B cell (primary cell): ENCODE results near the gene MICU1.

Source experiments
- EZH2 ChIP-seq: IDR thresholded peaks from 2 replicates; pipeline ENCODE4 v1.6.1; 2012; ENCODE audit warnings: borderline replicate concordance, low read depth, mild to moderate bottlenecking, moderate library complexity, low read length; ENCODE audit not compliant: insufficient read depth, poor library complexity, severe bottlenecking
- TF ChIP-seq, protein P1 (sequence below): fragments of 200-600 bp; IDR thresholded peaks from one replicate; pipeline ENCODE4 v1.8.0; 2022; ENCODE audit warnings: antibody characterized with exemption, mild to moderate bottlenecking

- TF ChIP-seq, protein P1, sequence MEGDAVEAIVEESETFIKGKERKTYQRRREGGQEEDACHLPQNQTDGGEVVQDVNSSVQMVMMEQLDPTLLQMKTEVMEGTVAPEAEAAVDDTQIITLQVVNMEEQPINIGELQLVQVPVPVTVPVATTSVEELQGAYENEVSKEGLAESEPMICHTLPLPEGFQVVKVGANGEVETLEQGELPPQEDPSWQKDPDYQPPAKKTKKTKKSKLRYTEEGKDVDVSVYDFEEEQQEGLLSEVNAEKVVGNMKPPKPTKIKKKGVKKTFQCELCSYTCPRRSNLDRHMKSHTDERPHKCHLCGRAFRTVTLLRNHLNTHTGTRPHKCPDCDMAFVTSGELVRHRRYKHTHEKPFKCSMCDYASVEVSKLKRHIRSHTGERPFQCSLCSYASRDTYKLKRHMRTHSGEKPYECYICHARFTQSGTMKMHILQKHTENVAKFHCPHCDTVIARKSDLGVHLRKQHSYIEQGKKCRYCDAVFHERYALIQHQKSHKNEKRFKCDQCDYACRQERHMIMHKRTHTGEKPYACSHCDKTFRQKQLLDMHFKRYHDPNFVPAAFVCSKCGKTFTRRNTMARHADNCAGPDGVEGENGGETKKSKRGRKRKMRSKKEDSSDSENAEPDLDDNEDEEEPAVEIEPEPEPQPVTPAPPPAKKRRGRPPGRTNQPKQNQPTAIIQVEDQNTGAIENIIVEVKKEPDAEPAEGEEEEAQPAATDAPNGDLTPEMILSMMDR: no peak
- no peak for TF ChIP-seq EZH2
Observed at GRCh38 chr10:72323108-72323749, 302.6 kb downstream of the MICU1 start.
